Cardiac septum (tissue), 1 donor: ENCODE data around the gene CEP112. TPM values are rescaled to one million over a fixed set of nuclear protein-coding genes. Genes with fewer than 3 reads are reported as not detected.

Experiments used
- DNase-seq: peaks from one replicate; pipeline ENCODE4 v3.0.0-alpha.2; 2020; ENCODE audit warnings: low spot score
- intact Hi-C: fragments of 100-400 bp; cut with DNase I; formaldehyde crosslinking; loops from one replicate; pipeline ENCODE4 v1.14.0; 2022
- long read RNA-seq: library from polyadenylated mRNA; unstranded; transcript quantifications from one replicate; pipeline ENCODE4 v2.0.0, GENCODE V29; 2021
- total RNA-seq: library from RNA; stranded (reverse); fragmentation: NEBNext Ultra II Directional; extraction: Animal tissue kit (Norgen Biotek cat#: 25700); gene quantifications from one replicate; pipeline ENCODE4 v1.2.1, GENCODE V29; 2021
- donor health status: DM: no; HTN: no; CAD: no.

CEP112 gene
- 19.6 TPM for total RNA-seq
- long read RNA-seq, partial matches to known transcripts, result 4 of 16 reads
- long read RNA-seq, other reads (novel, unspliced or antisense), result 11 of 16 reads

DNA sequence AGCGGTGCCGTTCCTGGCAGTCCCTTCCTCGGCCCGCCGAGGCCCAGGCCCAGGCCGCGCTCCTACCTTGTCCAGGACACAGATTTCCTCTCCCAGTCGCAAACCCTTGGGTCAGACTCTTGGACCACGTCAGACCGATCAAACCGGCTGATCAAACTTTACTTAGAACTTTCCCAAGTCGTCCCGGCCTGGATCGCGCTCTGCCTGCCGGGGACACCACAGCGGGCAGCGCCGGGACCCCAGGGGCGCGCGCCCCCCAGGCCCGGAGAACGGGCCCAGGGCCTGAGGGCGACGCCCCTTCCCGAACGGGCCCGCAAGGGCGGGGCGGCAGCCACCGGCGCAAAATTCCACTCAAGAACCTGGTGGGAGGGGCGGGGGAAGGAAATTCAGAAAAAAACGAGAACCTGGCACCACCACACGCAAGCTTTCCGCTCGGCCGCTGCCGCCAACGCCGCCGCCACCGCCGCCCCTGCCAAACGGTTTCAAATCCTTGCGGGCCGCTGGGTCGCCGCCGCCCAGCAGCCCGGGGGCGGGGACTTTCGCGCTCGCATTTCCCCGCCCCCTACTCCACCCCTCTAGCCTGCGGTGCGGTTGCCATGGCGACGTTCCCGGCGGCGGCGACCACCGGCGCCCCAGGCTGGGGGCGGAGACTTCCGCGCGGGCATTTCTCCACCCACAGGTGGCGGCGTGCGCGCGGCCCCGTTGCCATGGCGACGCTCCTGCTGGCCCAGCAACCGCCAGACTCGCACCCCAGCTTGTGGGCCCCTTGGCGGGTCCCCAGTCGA is at the start of gene CEP112:
TSS of gene CEP112 (minus strand) at position 541 of the 785 bp plus-strand sequence.
- intact Hi-C loops, result no loop called here
- peak; percentile 84 for DNase-seq

DNA sequence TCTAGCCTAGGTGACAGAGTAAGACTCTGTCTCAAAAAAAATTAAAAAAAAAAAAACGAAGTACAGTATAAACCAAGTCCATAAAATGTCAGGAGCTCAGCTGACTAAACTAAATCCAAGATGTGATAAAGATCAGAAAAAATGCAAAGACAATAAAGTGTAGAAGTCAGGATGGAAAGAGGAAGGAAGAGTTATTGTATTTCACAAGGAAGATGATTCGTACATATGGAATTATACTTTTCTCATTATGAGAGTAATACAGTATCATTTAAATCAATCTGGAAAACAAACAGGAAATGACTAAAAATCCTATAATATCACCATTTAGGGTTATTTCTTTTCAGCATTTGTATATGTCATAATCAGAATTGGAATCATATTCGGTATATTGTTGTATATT is 48.7 kb upstream of the CEP112 start:
- intact Hi-C loops, result no loop called here

GRCh38 chr17:66240013-66240412 is 48.1 kb upstream of the CEP112 start:
- no peak for DNase-seq
- intact Hi-C loops, result no loop called here

More for the DNA sequence above, 48.7 kb upstream of the CEP112 start:
- DNase-seq, result no peak

DNA sequence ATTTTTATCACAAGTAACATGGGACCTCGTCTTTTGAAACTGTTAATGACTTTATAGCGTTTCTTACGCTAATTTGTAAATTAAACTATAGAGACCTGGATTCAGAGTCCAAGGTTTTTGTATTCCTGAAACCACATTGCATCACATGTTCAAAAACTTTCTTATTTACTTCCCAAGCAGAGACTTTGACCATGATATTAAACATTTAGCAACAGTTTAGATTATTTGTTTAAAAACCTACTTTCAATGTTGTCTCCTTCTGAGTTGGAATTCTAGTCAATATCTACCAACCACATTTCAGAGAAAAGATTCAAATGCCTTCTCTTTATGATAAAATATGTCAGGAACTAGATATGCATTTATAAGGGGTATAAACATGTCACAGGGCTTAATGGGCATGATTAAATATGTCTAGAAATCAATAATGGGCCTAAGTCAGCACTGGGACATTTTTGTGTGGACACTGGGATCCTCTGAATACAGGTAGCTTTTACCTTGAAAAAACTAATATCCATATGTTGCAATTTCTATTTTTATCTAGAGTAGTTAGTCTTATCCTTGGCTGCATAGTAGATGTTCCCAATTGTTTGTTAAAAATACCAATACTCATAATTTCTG is 43.6 kb upstream of the CEP112 start:
- intact Hi-C loops, result no loop called here
- DNase-seq, result no peak

DNA sequence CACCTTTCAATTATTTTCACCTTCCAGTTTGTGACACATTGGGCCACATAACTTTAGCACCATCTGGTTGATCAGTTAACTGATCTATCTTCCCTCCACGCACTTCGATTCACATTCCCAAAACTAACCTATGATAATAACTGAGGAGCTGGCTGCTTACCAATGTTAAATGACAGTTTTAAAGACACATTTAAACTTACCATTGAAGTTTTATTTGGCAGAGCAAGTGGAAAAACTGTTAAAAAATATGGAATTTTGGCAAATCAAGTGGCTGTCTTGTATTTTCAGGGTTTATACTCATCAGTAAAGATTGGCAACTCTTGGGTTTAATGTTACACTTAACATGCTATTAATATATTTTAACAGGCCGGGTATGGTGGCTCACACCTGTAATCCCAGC is 42.7 kb upstream of the CEP112 start:
- no peak for DNase-seq
- intact Hi-C loops, result no loop called here

DNA sequence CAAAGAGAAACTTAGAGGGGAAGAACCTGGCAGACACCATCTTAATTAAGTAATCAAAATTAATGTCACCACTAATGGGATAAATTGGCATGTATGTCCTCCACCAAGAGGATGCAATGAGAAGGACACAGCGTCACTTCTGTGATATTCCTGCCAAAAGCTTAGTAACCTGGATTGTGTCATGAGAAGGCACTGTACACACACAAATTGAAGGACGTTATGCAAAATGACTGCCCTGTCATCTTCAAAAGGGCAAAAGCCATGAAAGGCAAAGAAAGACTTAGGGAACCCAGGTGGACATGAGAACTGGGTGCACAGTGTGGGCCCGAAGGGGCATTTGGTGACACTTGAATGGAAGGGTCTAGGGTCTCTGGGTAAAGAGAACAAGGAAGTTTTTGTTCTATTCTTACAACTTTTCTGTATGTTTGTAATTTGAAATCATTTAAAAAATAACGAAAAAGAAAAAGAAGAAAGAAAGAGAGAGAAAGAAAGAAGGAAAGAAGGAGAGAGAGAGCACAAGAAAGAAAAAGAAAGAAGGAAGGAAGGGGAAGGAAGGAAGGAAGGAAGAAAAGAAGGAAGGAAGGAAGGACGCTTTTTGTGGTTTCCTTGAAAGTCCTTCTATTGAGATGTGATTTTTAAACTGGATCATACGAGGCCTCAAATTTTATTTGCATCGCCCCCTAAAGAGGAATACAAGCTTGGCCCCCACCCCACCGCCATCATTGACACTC is 41.3 kb upstream of the CEP112 start:
- DNase-seq, result no peak
- intact Hi-C loops, result no loop called here

GRCh38 chr17:66230922-66231591 is 39.1 kb upstream of the CEP112 start:
- intact Hi-C loops, result no loop called here
- DNase-seq, result no peak

- DNase-seq, result no peak
- intact Hi-C loops, result no loop called here
Measured at GRCh38 chr17:66229783-66230538, 38.0 kb upstream of the CEP112 start.

GRCh38 chr17:66228887-66229782 is 37.2 kb upstream of the CEP112 start, which contains the start of gene APOH:
TSS of gene APOH (minus strand) at chr17:66229415. CDS start at chr17:66229379, 36 bp downstream.
- DNase-seq, result no peak
- intact Hi-C loops, result no loop called here

DNA sequence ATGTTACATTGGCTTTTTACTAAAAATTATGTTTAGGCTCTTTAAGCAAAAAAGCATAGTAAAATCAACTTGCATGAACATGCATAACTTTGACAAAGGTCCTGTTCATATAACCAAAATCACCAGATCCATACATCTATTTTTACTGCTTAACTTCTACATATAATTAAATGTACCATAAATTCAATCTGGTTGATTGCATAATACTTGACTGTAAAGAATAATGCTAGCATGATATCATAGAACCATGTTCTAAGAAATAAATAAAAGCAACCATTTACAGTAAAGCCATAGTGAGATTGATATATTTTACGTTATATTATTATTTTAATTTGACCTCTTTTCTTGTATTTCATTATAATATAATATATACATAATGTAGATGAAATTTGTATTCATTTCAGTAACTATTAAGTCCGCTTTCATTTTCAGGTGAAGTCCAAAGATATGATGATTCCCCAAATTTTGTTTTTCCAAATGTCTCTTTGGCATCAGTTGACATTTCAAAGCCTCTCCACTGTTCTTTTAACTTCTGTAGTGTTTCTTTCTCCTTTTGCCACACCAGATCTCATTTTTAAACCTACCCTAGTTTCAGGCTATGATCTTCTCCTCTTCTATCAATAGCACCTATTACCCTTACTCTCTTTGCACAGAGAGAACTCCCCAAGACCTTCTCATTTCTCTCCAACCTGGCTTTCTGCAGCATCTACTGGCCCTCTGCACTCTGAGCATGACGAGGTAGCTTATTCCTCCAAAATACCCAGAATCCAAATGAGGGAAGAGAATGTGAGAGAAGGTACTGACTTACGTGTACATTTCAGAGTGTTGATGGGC is 35.5 kb upstream of the CEP112 start:
- intact Hi-C loops, result no loop called here
- no peak for DNase-seq

DNA sequence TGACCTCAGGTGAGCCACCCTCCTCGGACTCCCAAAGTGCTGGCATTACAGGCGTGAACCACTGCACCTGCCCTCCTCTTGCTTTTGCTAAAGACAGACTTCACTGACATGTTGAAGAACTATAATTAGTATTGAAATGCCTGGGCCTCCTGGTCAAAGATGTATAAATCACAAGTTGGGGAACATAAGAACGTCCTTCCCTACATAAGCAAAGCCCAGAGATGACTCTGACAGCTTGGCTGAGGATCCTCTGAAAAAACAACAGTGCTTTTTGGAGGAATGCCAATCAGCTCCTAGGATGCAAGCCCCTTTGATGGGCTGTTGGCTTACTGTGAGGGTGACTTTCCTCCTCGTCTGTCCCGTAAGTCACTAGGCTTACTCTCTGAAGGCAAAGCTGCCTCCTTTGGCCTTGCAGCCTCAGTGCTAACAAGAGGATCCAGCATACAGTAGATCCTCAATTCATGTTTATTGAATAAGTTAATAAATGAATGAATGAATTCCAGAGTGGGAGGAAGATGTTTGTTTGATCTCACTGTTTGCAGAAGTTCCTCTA is 30.9 kb upstream of the CEP112 start:
- intact Hi-C loops, result no loop called here

GRCh38 chr17:66221755-66222530 is 30.0 kb upstream of the CEP112 start:
- DNase-seq, result no peak
- intact Hi-C loops, result no loop called here

More for the DNA sequence above, 30.9 kb upstream of the CEP112 start:
- no peak for DNase-seq

DNA sequence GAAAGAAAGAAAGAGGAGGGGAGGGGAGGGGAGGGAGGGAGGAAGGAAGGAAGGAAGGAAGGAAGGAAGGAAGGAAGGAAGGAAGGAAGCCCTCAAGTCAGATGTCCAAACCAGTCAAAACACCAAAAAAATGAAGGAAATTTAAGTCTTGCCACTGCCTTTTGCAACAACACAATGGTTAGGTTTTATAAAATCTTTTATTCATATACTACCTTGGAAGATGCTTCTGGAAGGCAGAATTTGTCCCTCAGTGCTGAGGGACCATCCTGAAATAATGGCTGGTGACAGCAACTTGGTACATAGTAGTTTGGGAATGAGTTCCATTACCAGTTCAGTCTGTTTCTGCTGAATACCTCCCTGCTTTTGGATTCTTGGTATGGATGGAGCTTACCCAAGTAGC is 29.4 kb upstream of the CEP112 start:
- intact Hi-C loops, result no loop called here
- DNase-seq, result no peak

DNA sequence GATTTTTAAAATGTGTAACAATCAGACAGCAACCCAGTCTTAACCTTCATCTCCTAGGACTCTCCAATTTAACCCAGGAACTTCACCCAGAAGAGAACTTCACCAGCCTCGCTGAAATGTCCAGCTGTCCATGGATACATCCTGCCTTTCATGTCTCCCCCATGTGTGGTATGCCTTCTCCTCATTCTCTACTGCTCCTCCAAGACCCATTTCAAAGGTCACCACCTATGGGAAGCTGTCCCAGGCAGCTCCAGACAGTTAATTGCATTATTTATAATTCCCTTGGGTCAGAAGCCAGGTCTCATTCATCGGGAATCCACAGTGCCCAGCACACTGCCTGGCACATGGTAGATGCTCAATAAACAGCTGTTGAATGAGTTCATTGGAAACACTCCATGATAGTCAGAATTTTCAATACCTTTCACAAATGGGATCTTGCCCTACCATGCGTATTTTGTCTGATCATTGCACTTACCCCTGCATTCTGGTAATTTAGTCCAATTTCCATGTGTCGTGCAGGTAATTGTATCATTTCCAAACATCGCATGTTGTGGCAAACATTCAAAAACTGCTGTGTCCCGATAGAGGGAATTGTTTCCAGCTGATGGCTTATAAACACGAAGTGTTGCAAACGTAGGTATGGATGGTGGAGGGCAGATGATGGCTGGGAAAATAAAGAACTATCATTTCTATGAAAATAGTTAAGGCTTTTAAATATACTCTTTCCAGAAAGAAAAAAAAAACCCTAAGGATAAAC is 28.3 kb upstream of the CEP112 start:
- intact Hi-C loops, result no loop called here
- no peak for DNase-seq

DNA sequence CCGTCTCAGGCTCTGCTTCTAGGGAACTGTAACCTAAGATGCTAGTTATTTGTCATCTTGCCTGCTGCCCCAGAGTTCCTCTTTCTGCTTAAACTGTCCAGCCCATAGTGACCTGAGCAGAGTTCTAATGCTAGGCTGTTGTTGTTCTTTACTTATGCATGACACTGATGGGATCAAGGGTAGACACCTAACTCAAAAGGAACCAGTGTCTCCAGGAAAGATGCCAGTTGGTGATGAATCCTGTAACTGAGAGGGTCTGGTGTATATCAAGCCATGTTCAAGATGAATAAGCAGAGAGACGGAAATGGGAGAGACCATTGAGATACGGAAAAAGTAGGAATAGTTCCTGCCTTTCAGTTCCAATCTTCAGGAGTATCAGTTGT is 23.6 kb upstream of the CEP112 start:
- DNase-seq, result no peak
- intact Hi-C loops, result no loop called here
